ENCODE data around the gene MOB3A.

GRCh38 chr19:2026770-2027169 is 69.4 kb downstream of the MOB3A start:
- TF ChIP-seq NANOG (IDR thresholded peaks at IDR 0.05; ENCODE audit: insufficient read depth, low read depth, low read length, poor library complexity, severe bottlenecking): no peak
- TF ChIP-seq USF2 (IDR thresholded peaks at IDR 0.05; ENCODE audit: low read length): no peak
- TF ChIP-seq SIRT6 (IDR thresholded peaks at IDR 0.05; ENCODE audit: low read length): no peak
- TF ChIP-seq EP300 (IDR thresholded peaks at IDR 0.05; ENCODE audit: borderline replicate concordance in 1 of 2, low read depth in 2 of 2, low read length in 2 of 2): no peak
- TF ChIP-seq CTCF (IDR thresholded peaks at IDR 0.05; ENCODE audit: control extremely low read depth in 1 of 3, insufficient read depth in 1 of 3, low read depth in 1 of 3, low read length in 3 of 3): no peak
- no peak for TF ChIP-seq ATF2 (IDR thresholded peaks at IDR 0.05; ENCODE audit: low read length)
- TF ChIP-seq POLR2A (IDR thresholded peaks at IDR 0.05; ENCODE audit: control extremely low read depth in 1 of 2, low read depth in 2 of 2, low read length in 2 of 2): no peak
- TF ChIP-seq MAX (IDR thresholded peaks at IDR 0.05): no peak
- no peak for TF ChIP-seq SUZ12 (IDR thresholded peaks at IDR 0.05; ENCODE audit: low read length)
- no peak for TF ChIP-seq MAFK (IDR thresholded peaks at IDR 0.05; ENCODE audit: low read depth, low read length)
- no peak for TF ChIP-seq HDAC6 (IDR thresholded peaks at IDR 0.05; ENCODE audit: low read depth, low read length)
- TF ChIP-seq POLR2AphosphoS5 (IDR thresholded peaks at IDR 0.05; ENCODE audit: low read depth, low read length): no peak
- no peak for TF ChIP-seq BACH1 (IDR thresholded peaks at IDR 0.05; ENCODE audit: low read length)

Measured in H1 (cell line).